ENCODE results near the gene THSD7A.

- TF ChIP-seq POLR2A (IDR thresholded peaks at IDR 0.05; ENCODE audit: low read depth, low read length): no peak
- no peak for TF ChIP-seq POLR2AphosphoS5 (IDR thresholded peaks at IDR 0.05; ENCODE audit: low read depth, low read length)
- TF ChIP-seq TAF1 (IDR thresholded peaks at IDR 0.05; ENCODE audit: low read depth, low read length): no peak
- no peak for TF ChIP-seq SPI1 (IDR thresholded peaks at IDR 0.05; ENCODE audit: low read depth, low read length)
Measured at GRCh38 chr7:11430841-11431240, 401.2 kb downstream of the THSD7A start.

All from GM12891 (cell line).